Astrocyte (in vitro differentiated cells and primary cell): ENCODE results near the gene HMCN2. TPM values are rescaled to one million over a fixed set of nuclear protein-coding genes. Genes with fewer than 3 reads are reported as not detected.

Source experiments
- DNase-seq: peaks from one replicate; pipeline ENCODE4 v3.0.0-alpha.2; 2010; ENCODE audit warnings: low read depth
- FAIRE-seq: peaks from 2 replicates; lab custom pipeline; 2011; peaks lifted over from hg19 to GRCh38; lab: Jason Lieb, UNC
- H2AFZ ChIP-seq: 2 replicates; pipeline ENCODE4 v1.6.0; 2012; ENCODE audit warnings: low read depth, low read length, inconsistent platforms
- H3K27ac ChIP-seq: 2 replicates; pipeline ENCODE4 v1.5.1; 2011; ENCODE audit warnings: low read depth, low read length, inconsistent platforms
- H3K27me3 ChIP-seq: 2 replicates; pipeline ENCODE4 v1.6.0; 2011; ENCODE audit warnings: low read length, inconsistent platforms; ENCODE audit not compliant: insufficient read depth
- H3K36me3 ChIP-seq: 2 replicates; pipeline ENCODE4 v1.5.1; 2011; ENCODE audit warnings: low read length, inconsistent platforms; ENCODE audit not compliant: insufficient read depth
- H3K4me1 ChIP-seq: 2 replicates; pipeline ENCODE4 v1.5.1; 2011; ENCODE audit warnings: low read length, inconsistent platforms; ENCODE audit not compliant: insufficient read depth
- H3K4me2 ChIP-seq: 2 replicates; pipeline ENCODE4 v1.6.0; 2012; ENCODE audit warnings: low read length, inconsistent platforms
- H3K4me3 ChIP-seq: 2 replicates; pipeline ENCODE4 v1.5.1; 2011; ENCODE audit warnings: low read depth, mild to moderate bottlenecking, low read length, inconsistent platforms; ENCODE audit not compliant: insufficient read depth
- H3K79me2 ChIP-seq: 2 replicates; pipeline ENCODE4 v1.6.0; 2012; ENCODE audit warnings: mild to moderate bottlenecking, low read length, inconsistent platforms; ENCODE audit not compliant: insufficient read depth
- H3K9ac ChIP-seq: 2 replicates; pipeline ENCODE4 v1.6.0; 2012; ENCODE audit warnings: mild to moderate bottlenecking, low read length, inconsistent platforms
- H3K9me3 ChIP-seq: 2 replicates; pipeline ENCODE4 v1.5.1; 2012; ENCODE audit warnings: low read depth, mild to moderate bottlenecking, low read length, inconsistent platforms; ENCODE audit not compliant: insufficient read depth
- H4K20me1 ChIP-seq: 2 replicates; pipeline ENCODE4 v1.6.0; 2012; ENCODE audit warnings: low read length, inconsistent platforms; ENCODE audit not compliant: insufficient read depth
- H3K27ac Mint-ChIP-seq: one replicate; pipeline ENCODE4 v1.8.0; 2021; ENCODE audit warnings: mild to moderate bottlenecking, mixed read lengths; ENCODE audit not compliant: unreplicated experiment
- H3K27me3 Mint-ChIP-seq: one replicate; pipeline ENCODE4 v1.8.0; 2021; ENCODE audit warnings: low read depth, mixed read lengths; ENCODE audit not compliant: unreplicated experiment
- H3K36me3 Mint-ChIP-seq: one replicate; pipeline ENCODE4 v1.8.0; 2021; ENCODE audit warnings: low read depth, mixed read lengths; ENCODE audit not compliant: unreplicated experiment
- H3K4me1 Mint-ChIP-seq: one replicate; pipeline ENCODE4 v1.8.0; 2021; ENCODE audit warnings: low read depth, mixed read lengths; ENCODE audit not compliant: unreplicated experiment
- H3K4me3 Mint-ChIP-seq: one replicate; pipeline ENCODE4 v1.8.0; 2021; ENCODE audit warnings: mild to moderate bottlenecking, moderate library complexity, mixed read lengths; ENCODE audit not compliant: unreplicated experiment
- H3K9me3 Mint-ChIP-seq: one replicate; pipeline ENCODE4 v1.8.0; 2021; ENCODE audit warnings: mild to moderate bottlenecking, mixed read lengths; ENCODE audit not compliant: unreplicated experiment
- CTCF ChIP-seq: IDR thresholded peaks from 2 replicates; pipeline ENCODE4 v1.5.1; 2011; ENCODE audit warnings: low read depth, mild to moderate bottlenecking, inconsistent platforms, low read length, moderate library complexity; ENCODE audit not compliant: insufficient read depth
- EZH2 ChIP-seq: IDR thresholded peaks from 2 replicates; pipeline ENCODE4 v1.6.1; 2012; ENCODE audit warnings: mild to moderate bottlenecking, low read length, inconsistent platforms; ENCODE audit not compliant: insufficient read depth
- total RNA-seq: library from RNA; stranded (reverse); gene quantifications from 2 replicates; pipeline ENCODE4 v1.2.1, GENCODE V29; 2021

HMCN2 gene
- total RNA-seq, 1 donor from 2014 or later: 1.6 TPM

DNA sequence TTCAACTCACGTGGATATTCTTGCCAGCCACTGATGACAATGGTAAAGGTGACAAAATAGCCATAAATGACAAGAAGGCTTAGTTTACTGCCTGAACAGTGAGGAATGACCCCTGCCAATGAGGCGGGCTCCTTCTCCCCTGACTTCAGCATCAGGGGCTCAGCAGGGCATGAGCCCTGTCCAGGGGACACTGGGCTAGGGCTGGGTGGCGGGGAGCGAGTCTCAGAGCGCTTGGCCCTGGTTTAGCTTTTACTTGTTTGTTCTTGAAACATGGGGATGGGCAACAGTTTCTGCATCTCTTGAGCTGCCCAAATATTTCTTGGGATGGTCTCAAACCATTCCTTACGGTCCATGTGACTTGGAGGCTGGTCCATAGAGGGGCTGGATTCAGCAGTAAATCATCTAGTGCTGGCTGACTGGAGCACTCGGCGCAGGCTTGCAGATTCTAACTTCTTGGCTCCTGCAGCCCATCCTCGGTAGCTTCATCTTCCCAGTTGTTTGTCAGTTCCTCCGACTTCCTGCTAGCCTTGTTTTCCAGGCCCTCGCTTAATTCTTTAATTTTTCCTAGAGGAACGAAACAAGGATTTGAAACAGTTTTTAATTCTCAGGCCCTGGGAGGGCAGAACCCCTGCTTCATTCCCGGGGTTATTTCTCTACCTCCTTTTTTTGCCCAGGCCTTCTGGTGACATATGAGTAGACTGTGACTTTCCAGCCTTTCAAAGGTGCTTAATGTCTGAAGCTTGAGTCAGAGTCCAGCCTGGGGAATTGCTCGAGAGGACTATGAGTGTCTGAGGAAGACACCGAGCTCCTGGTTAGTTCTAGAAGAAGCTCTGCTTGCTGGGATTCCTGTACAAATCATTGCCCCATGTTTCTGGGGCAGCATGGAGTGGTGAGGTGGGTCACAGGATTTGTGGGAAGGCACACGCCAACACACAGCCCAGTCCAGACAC lies 4.5 kb upstream of the HMCN2 start:
- no peak overlapping the region for H3K27ac Mint-ChIP-seq
- H3K4me1 Mint-ChIP-seq: peaks cover 14% of the 10 kb centered on the region
- Histone ChIP-seq H3K79me2 (no peaks in the 10 kb centered on the region), H3K4me1 (peaks cover 2% of the 10 kb centered on the region), H2AFZ (no peak overlapping the region), H3K9me3 (no peaks in the 10 kb centered on the region), H3K27ac (no peak overlapping the region), H3K4me3 (no peak overlapping the region), H3K27me3 (peaks cover 56% of the 10 kb centered on the region), H4K20me1 (no peaks in the 10 kb centered on the region), H3K36me3 (no peaks in the 10 kb centered on the region), H3K9ac (no peak overlapping the region), H3K4me2 (no peak overlapping the region)
- H3K36me3 Mint-ChIP-seq: peaks cover 2% of the 10 kb centered on the region
- no peak overlapping the region for H3K4me3 Mint-ChIP-seq
- DNase-seq: no peak
- no peaks in the 10 kb centered on the region for H3K9me3 Mint-ChIP-seq
- H3K27me3 Mint-ChIP-seq: peaks cover 45% of the 10 kb centered on the region
- TF ChIP-seq CTCF: no peak
- TF ChIP-seq EZH2: no peak
- FAIRE-seq: no peak

GRCh38 chr9:130262061-130262745 lies 3.4 kb upstream of the HMCN2 start:
- TF ChIP-seq EZH2 (no peak), CTCF (no peak)
- FAIRE-seq: no peak
- Histone ChIP-seq H3K27me3 (peaks cover 66% of the 10 kb centered on the region), H2AFZ (no peak overlapping the region), H4K20me1 (no peaks in the 10 kb centered on the region), H3K4me1 (peaks cover 2% of the 10 kb centered on the region), H3K9ac (no peak overlapping the region), H3K36me3 (no peaks in the 10 kb centered on the region), H3K4me3 (no peak overlapping the region), H3K9me3 (no peaks in the 10 kb centered on the region), H3K79me2 (no peaks in the 10 kb centered on the region), H3K27ac (no peak overlapping the region), H3K4me2 (no peak overlapping the region)
- no peaks in the 10 kb centered on the region for H3K9me3 Mint-ChIP-seq
- peaks cover 2% of the 10 kb centered on the region for H3K36me3 Mint-ChIP-seq
- H3K4me3 Mint-ChIP-seq: no peak overlapping the region
- no peak overlapping the region for H3K27ac Mint-ChIP-seq
- DNase-seq: no peak
- peaks cover 56% of the 10 kb centered on the region for H3K27me3 Mint-ChIP-seq
- H3K4me1 Mint-ChIP-seq: peaks cover 16% of the 10 kb centered on the region

DNA sequence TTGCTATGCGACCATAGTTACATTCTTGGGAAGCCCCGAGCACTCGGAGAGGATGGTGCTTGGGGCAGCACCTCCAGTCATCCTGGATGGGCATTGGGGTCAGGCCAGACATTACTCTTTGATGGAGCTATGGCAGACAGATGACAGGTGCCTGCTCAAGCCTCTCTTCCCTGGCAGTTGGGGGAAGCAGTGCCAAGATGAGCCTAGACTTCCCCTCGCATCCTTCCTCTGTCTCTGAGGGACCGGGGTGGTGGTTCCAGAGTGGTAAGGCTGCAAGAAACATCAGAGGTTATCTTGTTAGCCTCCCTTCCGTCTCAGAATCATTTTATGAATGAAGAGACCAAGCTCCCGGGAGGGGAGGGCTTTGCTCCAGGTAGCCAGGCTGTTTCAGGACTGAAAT lies 2.8 kb upstream of the HMCN2 start:
- Histone ChIP-seq H3K27me3 (peaks cover 72% of the 10 kb centered on the region), H3K4me1 (peaks cover 2% of the 10 kb centered on the region), H3K9me3 (no peaks in the 10 kb centered on the region), H4K20me1 (no peaks in the 10 kb centered on the region), H2AFZ (no peak overlapping the region), H3K9ac (no peak overlapping the region), H3K27ac (no peak overlapping the region), H3K4me2 (no peak overlapping the region), H3K79me2 (no peaks in the 10 kb centered on the region), H3K36me3 (no peaks in the 10 kb centered on the region), H3K4me3 (no peak overlapping the region)
- Mint-ChIP-seq H3K27ac (no peak overlapping the region), H3K9me3 (no peaks in the 10 kb centered on the region), H3K4me1 (peaks cover 16% of the 10 kb centered on the region), H3K27me3 (peaks cover 58% of the 10 kb centered on the region), H3K4me3 (no peak overlapping the region), H3K36me3 (peaks cover 2% of the 10 kb centered on the region)
- DNase-seq (no peak), FAIRE-seq (no peak)
- TF ChIP-seq CTCF (no peak), EZH2 (no peak)
